ENCODE measurements around the gene FMN1.

- TF ChIP-seq CTCF (conservative IDR thresholded peaks at IDR 0.05; ENCODE audit: low read depth, low read length) (no peak), EZH2phosphoT487 (IDR thresholded peaks at IDR 0.05; ENCODE audit: borderline replicate concordance, low read length) (no peak), EZH2 (IDR thresholded peaks at IDR 0.05; ENCODE audit: low read length, unreplicated experiment) (no peak)
Measured at GRCh38 chr15:32871883-32872282, 322.6 kb downstream of the FMN1 start.

All from PC-3 (cell line).